OCI-LY7 (cell line): ENCODE measurements around the gene PARL. TPM values are rescaled to one million over a fixed set of nuclear protein-coding genes. Genes with fewer than 3 reads are reported as not detected.

Experiments used
- BruUV-seq: library from RNA; stranded (reverse); fragments of 400-500 nt; replicated peaks from 2 replicates; lab custom pipeline; 2021; lab: Mats Ljungman, UMichigan
- CTCF ChIA-PET: fragments of 300-600 bp; sonication (Branson Sonifier 250); formaldehyde crosslinking; loops from one replicate; lab custom pipeline; 2022; ENCODE audit warnings: antibody characterized with exemption; ENCODE audit not compliant: unreplicated experiment; lab: Charles Lee
- POLR2A ChIA-PET: fragments of 300-600 bp; sonication (Branson Sonifier 250); formaldehyde crosslinking; loops from one replicate; lab custom pipeline; 2022; ENCODE audit warnings: antibody characterized with exemption; lab: Charles Lee
- DNase-seq: peaks from one replicate; pipeline ENCODE4 v3.0.0-alpha.2; 2015; ENCODE audit warnings: low spot score
- H2AFZ ChIP-seq: fragments of 200-600 bp; sonication (generic), shearing (Covaris generic); 2 replicates; pipeline ENCODE4 v1.6.1; 2014; ENCODE audit warnings: mild to moderate bottlenecking, antibody characterized with exemption, low read length, moderate library complexity
- H3K27ac ChIP-seq: fragments of 200-600 bp; sonication (generic); 2 replicates; pipeline ENCODE4 v1.5.1; 2014; ENCODE audit warnings: mixed run types, low read depth, mild to moderate bottlenecking, moderate library complexity, low read length, inconsistent platforms; ENCODE audit not compliant: poor library complexity, severe bottlenecking
- H3K36me3 ChIP-seq: fragments of 200-600 bp; sonication (generic); 2 replicates; pipeline ENCODE4 v1.6.1; 2014; ENCODE audit warnings: mild to moderate bottlenecking, antibody characterized with exemption, low read length, moderate library complexity, mixed read lengths; ENCODE audit not compliant: insufficient read depth
- H3K4me1 ChIP-seq: fragments of 200-600 bp; sonication (generic); 2 replicates; pipeline ENCODE4 v1.5.1; 2014; ENCODE audit warnings: mild to moderate bottlenecking, low read length; ENCODE audit not compliant: insufficient read depth, poor library complexity, severe bottlenecking
- H3K4me2 ChIP-seq: fragments of 200-600 bp; sonication (generic); 2 replicates; pipeline ENCODE4 v1.6.1; 2014; ENCODE audit warnings: mild to moderate bottlenecking, low read length
- H3K4me3 ChIP-seq: fragments of 200-600 bp; sonication (generic); 2 replicates; pipeline ENCODE4 v1.5.1; 2014; ENCODE audit warnings: mild to moderate bottlenecking, low read depth, low read length; ENCODE audit not compliant: poor library complexity, severe bottlenecking
- H3K79me2 ChIP-seq: fragments of 200-600 bp; sonication (generic); 2 replicates; pipeline ENCODE4 v1.6.1; 2016; ENCODE audit warnings: low read depth, mild to moderate bottlenecking, low read length, moderate library complexity, mixed read lengths; ENCODE audit not compliant: insufficient read depth
- H3K9me2 ChIP-seq: fragments of 200-600 bp; sonication (generic); 2 replicates; pipeline ENCODE4 v1.6.1; 2016; ENCODE audit warnings: mild to moderate bottlenecking, low read length, mixed read lengths; ENCODE audit not compliant: insufficient read depth
- H3K9me3 ChIP-seq: fragments of 200-600 bp; sonication (generic); 2 replicates; pipeline ENCODE4 v1.6.1; 2014; ENCODE audit warnings: mild to moderate bottlenecking, mixed run types, low read length, mixed read lengths
- H4K20me1 ChIP-seq: fragments of 200-600 bp; sonication (generic); 2 replicates; pipeline ENCODE4 v1.6.1; 2014; ENCODE audit warnings: mild to moderate bottlenecking, antibody characterized with exemption, low read length, moderate library complexity, mixed read lengths; ENCODE audit not compliant: insufficient read depth
- CTCF ChIP-seq: fragments of 200-600 bp; sonication (generic); conservative IDR thresholded peaks from 2 replicates; pipeline ENCODE4 v1.5.1; 2014; ENCODE audit warnings: mild to moderate bottlenecking, antibody characterized with exemption, low read length, moderate library complexity, mixed read lengths
- EZH2phosphoT487 ChIP-seq: fragments of 200-600 bp; sonication (generic); IDR thresholded peaks from 2 replicates; pipeline ENCODE4 v1.6.1; 2018; ENCODE audit warnings: low read depth, borderline replicate concordance, mild to moderate bottlenecking, mixed run types, antibody characterized with exemption, low read length, moderate library complexity, mixed read lengths
- intact Hi-C: fragments of 100-400 bp; cut with micrococcal nuclease; formaldehyde crosslinking; loops from one replicate; pipeline ENCODE4 v1.10.0; 2022; ENCODE audit not compliant: unreplicated experiment
- total RNA-seq, 2 experiments: library from RNA; depleted of rRNA in 1 of 2; stranded (reverse); fragments of >200 nt in 1 of 2; shearing (Covaris generic) in 1 of 2; gene quantifications; 2 replicates each; pipeline ENCODE4 v1.2.3, GENCODE V29; 2014 to 2022

PARL gene
- total RNA-seq, 2 experiments from 2014 or later, result 43.5 to 69.3 TPM

GRCh38 chr3:183857863-183858262 lies 26.8 kb downstream of the PARL start:
- intact Hi-C loops, result no loop called here
- Histone ChIP-seq H2AFZ (no peak overlapping the region), H3K9me3 (no peaks in the 10 kb centered on the region), H3K36me3 (peaks cover 88% of the 10 kb centered on the region), H3K27ac (no peak overlapping the region), H3K4me1 (no peaks in the 10 kb centered on the region), H4K20me1 (no peaks in the 10 kb centered on the region), H3K4me3 (no peak overlapping the region), H3K79me2 (no peaks in the 10 kb centered on the region), H3K4me2 (no peak overlapping the region), H3K9me2 (no peaks in the 10 kb centered on the region)
- no peak for DNase-seq
- ChIA-PET POLR2A (interaction anchor here (0.6 kb wide), 1 partner anchor 150 kb away, joined by 4 read pairs; no protein-coding TSS in a partner anchor), CTCF (no interaction called here)
- no peak for TF ChIP-seq EZH2phosphoT487
- TF ChIP-seq CTCF, result no peak
- BruUV-seq, result no TSS peak

DNA sequence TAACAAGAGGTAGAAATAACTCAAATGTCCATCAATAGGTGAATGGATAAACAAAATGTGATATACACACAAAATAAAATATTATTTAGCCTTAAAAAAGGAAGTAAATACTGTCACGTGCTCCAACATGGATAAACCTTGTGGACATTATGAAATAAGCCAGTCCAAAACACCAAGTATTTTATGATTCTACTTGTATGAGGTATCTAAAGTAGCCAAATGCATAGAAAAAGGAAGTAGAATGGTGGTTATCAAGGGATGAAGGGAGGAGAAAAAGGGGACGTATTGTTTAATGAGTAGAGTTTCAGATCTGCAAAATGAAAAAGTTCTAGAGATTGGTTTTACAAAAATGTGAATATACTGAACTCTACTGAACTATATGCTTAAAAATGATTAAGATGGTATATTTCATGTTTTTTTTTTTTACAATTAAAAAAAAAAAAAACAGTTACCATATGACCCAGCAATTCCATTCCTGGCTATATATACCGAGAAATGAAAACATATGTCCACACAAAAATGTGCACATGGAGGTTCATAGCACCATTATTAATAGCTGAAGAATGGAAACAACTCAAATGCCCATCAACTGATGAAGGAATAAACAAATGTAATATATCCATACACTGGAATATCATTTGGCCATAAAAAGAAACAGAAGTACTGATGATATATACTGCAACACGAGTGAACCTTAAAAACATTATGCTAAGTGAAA lies 30.2 kb downstream of the PARL start:
- BruUV-seq, result no TSS peak
- no peak for TF ChIP-seq EZH2phosphoT487
- TF ChIP-seq CTCF, result no peak
- POLR2A ChIA-PET, result no interaction called here
- no peak overlapping the region for H2AFZ ChIP-seq
- no peaks in the 10 kb centered on the region for H3K9me2 ChIP-seq
- CTCF ChIA-PET, result no interaction called here
- intact Hi-C loops, result no loop called here
- no peaks in the 10 kb centered on the region for H4K20me1 ChIP-seq
- H3K9me3 ChIP-seq, result no peaks in the 10 kb centered on the region
- H3K4me2 ChIP-seq, result no peak overlapping the region
- no peaks in the 10 kb centered on the region for H3K4me1 ChIP-seq
- no peak overlapping the region for H3K27ac ChIP-seq
- no peaks in the 10 kb centered on the region for H3K79me2 ChIP-seq
- H3K36me3 ChIP-seq, result peaks cover 82% of the 10 kb centered on the region
- DNase-seq, result no peak
- H3K4me3 ChIP-seq, result no peak overlapping the region

DNA sequence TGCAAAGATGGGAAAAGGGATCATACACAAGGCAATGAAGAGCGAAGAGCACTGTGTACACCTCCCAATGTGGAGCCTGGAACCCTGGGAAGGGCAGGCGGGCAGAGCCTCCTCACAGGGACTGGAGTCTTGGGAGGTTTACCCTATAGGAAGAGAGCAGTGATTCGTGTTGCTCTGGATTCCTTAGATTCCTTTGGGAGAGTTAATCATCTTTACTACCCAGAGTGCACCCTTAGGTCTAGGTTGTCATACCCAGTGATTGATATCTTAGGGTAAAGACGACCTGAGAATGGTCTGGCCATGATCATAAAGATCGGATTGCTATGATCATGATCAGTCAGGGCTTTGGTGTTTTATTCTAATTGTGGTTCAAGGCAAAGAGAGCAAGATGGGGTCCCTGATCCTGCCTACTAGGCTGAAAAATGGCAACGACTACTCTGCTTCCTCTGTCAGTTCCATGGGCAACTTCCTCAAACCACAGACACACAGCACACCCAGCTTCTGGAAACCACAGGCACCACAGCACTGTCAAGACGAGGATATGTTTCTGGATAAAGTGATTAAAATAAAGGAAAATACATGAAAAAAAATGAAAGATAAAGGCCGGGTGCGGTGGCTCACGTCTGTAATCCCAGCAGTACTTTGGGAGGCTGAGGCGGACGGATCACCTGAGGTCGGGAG lies 38.9 kb downstream of the PARL start:
- Histone ChIP-seq H4K20me1 (no peaks in the 10 kb centered on the region), H3K9me2 (no peaks in the 10 kb centered on the region), H3K36me3 (peaks cover 86% of the 10 kb centered on the region), H3K79me2 (no peaks in the 10 kb centered on the region), H3K27ac (no peak overlapping the region), H3K4me2 (no peak overlapping the region), H2AFZ (no peak overlapping the region), H3K9me3 (no peaks in the 10 kb centered on the region), H3K4me1 (no peaks in the 10 kb centered on the region), H3K4me3 (no peak overlapping the region)
- POLR2A ChIA-PET, result no interaction called here
- no TSS peak for BruUV-seq
- intact Hi-C loops, result no loop called here
- TF ChIP-seq EZH2phosphoT487, result no peak
- no peak for TF ChIP-seq CTCF
- CTCF ChIA-PET, result no interaction called here
- no peak for DNase-seq
